ENCODE results near the gene PAK2. TPM values are rescaled to one million over a fixed set of nuclear protein-coding genes. Genes with fewer than 3 reads are reported as not detected.
A peak's percentile ranks its signal among the peaks of the same experiment; 100 is the strongest.

Gene PAK2
- total RNA-seq, 1 experiment from 2014 or later = 70.4 TPM

GRCh38 chr3:196749125-196749524 is 9.5 kb downstream of the PAK2 start:
- Mint-ChIP-seq H3K9me3 (ENCODE audit: low read depth, unreplicated experiment) (no peaks in the 10 kb centered on the region), H3K4me3 (ENCODE audit: low read depth, unreplicated experiment) (no peak overlapping the region), H3K27me3 (ENCODE audit: unreplicated experiment) (no peaks in the 10 kb centered on the region), H3K36me3 (ENCODE audit: insufficient read depth, unreplicated experiment) (peaks cover 14% of the 10 kb centered on the region), H3K27ac (ENCODE audit: unreplicated experiment) (no peak overlapping the region), H3K4me1 (ENCODE audit: low read depth, unreplicated experiment) (peaks cover 15% of the 10 kb centered on the region)
- no peak for TF ChIP-seq CTCF (IDR thresholded peaks at IDR 0.05; ENCODE audit: unreplicated experiment)
- intact Hi-C loops (cut with micrococcal nuclease; ENCODE audit: unreplicated experiment) = no loop called here
- DNase-seq = no peak
- CTCF ChIA-PET = interaction anchor here (0.6 kb wide), 1 partner anchor 34 kb away, joined by 3 read pairs; no protein-coding TSS in a partner anchor
- no TSS peak for BruUV-seq (replicated peaks)

GRCh38 chr3:196753201-196753600 is 13.5 kb downstream of the PAK2 start:
- H3K4me3 Mint-ChIP-seq (ENCODE audit: low read depth, unreplicated experiment) = no peak overlapping the region
- H3K9me3 Mint-ChIP-seq (ENCODE audit: low read depth, unreplicated experiment) = peaks cover 7% of the 10 kb centered on the region
- intact Hi-C loops (cut with micrococcal nuclease; ENCODE audit: unreplicated experiment) = no loop called here
- no TSS peak for BruUV-seq (replicated peaks)
- TF ChIP-seq CTCF (IDR thresholded peaks at IDR 0.05; ENCODE audit: unreplicated experiment) = no peak
- CTCF ChIA-PET = no interaction called here
- peaks cover 27% of the 10 kb centered on the region for H3K36me3 Mint-ChIP-seq (ENCODE audit: insufficient read depth, unreplicated experiment)
- H3K27ac Mint-ChIP-seq (ENCODE audit: unreplicated experiment) = peak overlapping the region; percentile 77
- peaks cover 41% of the 10 kb centered on the region for H3K4me1 Mint-ChIP-seq (ENCODE audit: low read depth, unreplicated experiment)
- no peaks in the 10 kb centered on the region for H3K27me3 Mint-ChIP-seq (ENCODE audit: unreplicated experiment)
- no peak for DNase-seq

- CTCF ChIA-PET = no interaction called here
- no TSS peak for BruUV-seq (replicated peaks)
- TF ChIP-seq CTCF (IDR thresholded peaks at IDR 0.05; ENCODE audit: unreplicated experiment) = no peak
- Mint-ChIP-seq H3K4me1 (ENCODE audit: low read depth, unreplicated experiment) (peaks cover 44% of the 10 kb centered on the region), H3K9me3 (ENCODE audit: low read depth, unreplicated experiment) (peaks cover 7% of the 10 kb centered on the region), H3K27me3 (ENCODE audit: unreplicated experiment) (no peaks in the 10 kb centered on the region), H3K27ac (ENCODE audit: unreplicated experiment) (peak overlapping the region; percentile 77), H3K36me3 (ENCODE audit: insufficient read depth, unreplicated experiment) (peaks cover 27% of the 10 kb centered on the region), H3K4me3 (ENCODE audit: low read depth, unreplicated experiment) (peak overlapping the region; percentile 53)
- peak; percentile 43 for DNase-seq
- intact Hi-C loops (cut with micrococcal nuclease; ENCODE audit: unreplicated experiment) = no loop called here
These were observed 14.7 kb downstream of the PAK2 start for GRCh38 chr3:196754091-196754981.

GRCh38 chr3:196756732-196757131 is 17.1 kb downstream of the PAK2 start:
- H3K27me3 Mint-ChIP-seq (ENCODE audit: unreplicated experiment) = no peaks in the 10 kb centered on the region
- no peak overlapping the region for H3K27ac Mint-ChIP-seq (ENCODE audit: unreplicated experiment)
- no peak overlapping the region for H3K4me3 Mint-ChIP-seq (ENCODE audit: low read depth, unreplicated experiment)
- H3K9me3 Mint-ChIP-seq (ENCODE audit: low read depth, unreplicated experiment) = peaks cover 10% of the 10 kb centered on the region
- peaks cover 35% of the 10 kb centered on the region for H3K4me1 Mint-ChIP-seq (ENCODE audit: low read depth, unreplicated experiment)
- CTCF ChIA-PET = no interaction called here
- H3K36me3 Mint-ChIP-seq (ENCODE audit: insufficient read depth, unreplicated experiment) = peaks cover 22% of the 10 kb centered on the region
- no peak for DNase-seq
- no peak for TF ChIP-seq CTCF (IDR thresholded peaks at IDR 0.05; ENCODE audit: unreplicated experiment)
- no TSS peak for BruUV-seq (replicated peaks)
- intact Hi-C loops (cut with micrococcal nuclease; ENCODE audit: unreplicated experiment) = no loop called here

Data from Calu3 (cell line).